ENCODE data around the gene GPATCH8. TPM values are rescaled to one million over a fixed set of nuclear protein-coding genes. Genes with fewer than 3 reads are reported as not detected.

GPATCH8 gene
- polyA plus RNA-seq, 1 donor (not counting 4 experiments of a cell fraction or from before 2014, with no cell fraction given) = 15.1 TPM

DNA sequence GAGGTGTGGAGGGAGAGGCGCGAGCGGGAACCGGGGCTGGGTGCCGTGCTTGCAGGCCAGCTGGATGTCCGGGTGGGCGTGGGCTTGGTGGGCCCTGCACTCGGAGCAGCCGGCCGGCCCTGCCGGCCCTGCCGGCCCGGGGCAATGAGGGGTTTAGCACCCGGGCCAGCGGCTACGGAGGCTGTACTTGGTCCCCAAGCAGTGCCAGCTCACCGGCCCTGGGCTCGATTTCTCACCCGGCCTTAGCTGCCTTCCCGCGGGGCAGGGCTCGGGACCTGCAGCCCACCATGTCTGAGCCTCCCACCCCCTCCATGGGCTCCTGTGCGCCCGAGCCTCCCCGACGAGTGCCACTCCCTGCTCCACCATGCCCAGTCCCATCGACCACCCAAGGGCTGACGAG lies 24.7 kb upstream of the GPATCH8 start:
- dilution Hi-C loops (cut with MboI; ENCODE audit: extremely low pct_ligation_motif_present, low sequenced_read_pairs) = no loop called here
- FAIRE-seq = no peak

DNA sequence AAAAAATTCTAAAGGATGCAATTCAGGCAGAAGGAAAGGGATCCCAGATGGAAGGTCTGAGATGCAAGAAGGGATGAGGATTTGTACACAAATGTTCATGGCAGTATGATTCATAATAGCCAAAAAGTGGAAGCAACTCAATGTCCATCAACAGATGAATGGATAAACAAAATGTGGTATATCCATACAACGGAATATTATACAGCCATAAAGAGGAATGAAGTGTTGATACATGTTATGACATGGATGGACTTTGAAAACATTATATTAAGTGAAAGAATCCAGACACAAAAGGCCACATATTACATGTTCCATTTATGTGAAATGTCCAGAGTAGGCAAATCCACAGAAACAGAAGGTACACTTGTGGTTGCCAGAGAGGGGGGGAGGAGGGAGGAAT lies 23.9 kb upstream of the GPATCH8 start:
- Histone ChIP-seq H3K9me1 (ENCODE audit: control insufficient read depth, extremely low read depth, insufficient read depth, low read length) (no peaks in the 10 kb centered on the region), H3K4me3 (ENCODE audit: control insufficient read depth in 2 of 3, extremely low read depth in 1 of 3, insufficient read depth in 2 of 3, low read depth in 1 of 3, low read length in 3 of 3) (no peak overlapping the region), H3K27ac (ENCODE audit: control insufficient read depth, insufficient read depth, low read length) (no peak overlapping the region), H3K9me3 (ENCODE audit: control insufficient read depth, low read depth, low read length) (no peaks in the 10 kb centered on the region), H3K9ac (ENCODE audit: control insufficient read depth, extremely low read depth, insufficient read depth, low read length) (no peak overlapping the region), H3K36me3 (ENCODE audit: control insufficient read depth in 2 of 2, extremely low read depth in 1 of 2, insufficient read depth in 2 of 2, low read length in 2 of 2) (no peaks in the 10 kb centered on the region), H3K4me1 (ENCODE audit: control insufficient read depth, extremely low read depth, insufficient read depth, low read length) (no peaks in the 10 kb centered on the region), H3K79me2 (ENCODE audit: control insufficient read depth, insufficient read depth, low read length) (no peaks in the 10 kb centered on the region), H3K27me3 (ENCODE audit: control insufficient read depth, extremely low read depth, insufficient read depth, low read length) (no peaks in the 10 kb centered on the region), H3K4me2 (ENCODE audit: control insufficient read depth, extremely low read depth, insufficient read depth, low read depth, low read length) (no peak overlapping the region), H2AFZ (ENCODE audit: control insufficient read depth, low read length) (no peak overlapping the region), H4K20me1 (ENCODE audit: control insufficient read depth, extremely low read depth, insufficient read depth, low read length) (no peaks in the 10 kb centered on the region)
- FAIRE-seq (no peak), DNase-seq (ENCODE audit: low read depth, low spot score) (no peak)
- TF ChIP-seq, protein P1, sequence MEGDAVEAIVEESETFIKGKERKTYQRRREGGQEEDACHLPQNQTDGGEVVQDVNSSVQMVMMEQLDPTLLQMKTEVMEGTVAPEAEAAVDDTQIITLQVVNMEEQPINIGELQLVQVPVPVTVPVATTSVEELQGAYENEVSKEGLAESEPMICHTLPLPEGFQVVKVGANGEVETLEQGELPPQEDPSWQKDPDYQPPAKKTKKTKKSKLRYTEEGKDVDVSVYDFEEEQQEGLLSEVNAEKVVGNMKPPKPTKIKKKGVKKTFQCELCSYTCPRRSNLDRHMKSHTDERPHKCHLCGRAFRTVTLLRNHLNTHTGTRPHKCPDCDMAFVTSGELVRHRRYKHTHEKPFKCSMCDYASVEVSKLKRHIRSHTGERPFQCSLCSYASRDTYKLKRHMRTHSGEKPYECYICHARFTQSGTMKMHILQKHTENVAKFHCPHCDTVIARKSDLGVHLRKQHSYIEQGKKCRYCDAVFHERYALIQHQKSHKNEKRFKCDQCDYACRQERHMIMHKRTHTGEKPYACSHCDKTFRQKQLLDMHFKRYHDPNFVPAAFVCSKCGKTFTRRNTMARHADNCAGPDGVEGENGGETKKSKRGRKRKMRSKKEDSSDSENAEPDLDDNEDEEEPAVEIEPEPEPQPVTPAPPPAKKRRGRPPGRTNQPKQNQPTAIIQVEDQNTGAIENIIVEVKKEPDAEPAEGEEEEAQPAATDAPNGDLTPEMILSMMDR (optimal IDR thresholded peaks at IDR 0.05 in 1 of 3, IDR thresholded peaks at IDR 0.05 in 1 of 3, conservative IDR thresholded peaks at IDR 0.05 in 1 of 3; ENCODE audit: extremely low read depth in 1 of 3, insufficient read depth in 2 of 3, low read length in 3 of 3) = no peak
- no peak for TF ChIP-seq EZH2 (IDR thresholded peaks at IDR 0.05; ENCODE audit: low read length)
- dilution Hi-C loops (cut with MboI; ENCODE audit: extremely low pct_ligation_motif_present, low sequenced_read_pairs) = no loop called here

More for the DNA sequence above, 24.7 kb upstream of the GPATCH8 start:
- Histone ChIP-seq H3K79me2 (ENCODE audit: control insufficient read depth, insufficient read depth, low read length) (no peaks in the 10 kb centered on the region), H3K4me2 (ENCODE audit: control insufficient read depth, extremely low read depth, insufficient read depth, low read depth, low read length) (no peak overlapping the region), H3K9ac (ENCODE audit: control insufficient read depth, extremely low read depth, insufficient read depth, low read length) (no peak overlapping the region), H2AFZ (ENCODE audit: control insufficient read depth, low read length) (no peak overlapping the region), H3K27me3 (ENCODE audit: control insufficient read depth, extremely low read depth, insufficient read depth, low read length) (no peaks in the 10 kb centered on the region), H3K27ac (ENCODE audit: control insufficient read depth, insufficient read depth, low read length) (no peak overlapping the region), H3K4me1 (ENCODE audit: control insufficient read depth, extremely low read depth, insufficient read depth, low read length) (no peaks in the 10 kb centered on the region), H3K9me3 (ENCODE audit: control insufficient read depth, low read depth, low read length) (no peaks in the 10 kb centered on the region), H3K4me3 (ENCODE audit: control insufficient read depth in 2 of 3, extremely low read depth in 1 of 3, insufficient read depth in 2 of 3, low read depth in 1 of 3, low read length in 3 of 3) (no peak overlapping the region), H3K36me3 (ENCODE audit: control insufficient read depth in 2 of 2, extremely low read depth in 1 of 2, insufficient read depth in 2 of 2, low read length in 2 of 2) (no peaks in the 10 kb centered on the region), H3K9me1 (ENCODE audit: control insufficient read depth, extremely low read depth, insufficient read depth, low read length) (no peaks in the 10 kb centered on the region), H4K20me1 (ENCODE audit: control insufficient read depth, extremely low read depth, insufficient read depth, low read length) (no peaks in the 10 kb centered on the region)
- DNase-seq (ENCODE audit: low read depth, low spot score) = no peak
- TF ChIP-seq, protein P1 (optimal IDR thresholded peaks at IDR 0.05 in 1 of 3, IDR thresholded peaks at IDR 0.05 in 1 of 3, conservative IDR thresholded peaks at IDR 0.05 in 1 of 3; ENCODE audit: extremely low read depth in 1 of 3, insufficient read depth in 2 of 3, low read length in 3 of 3) = no peak
- no peak for TF ChIP-seq EZH2 (IDR thresholded peaks at IDR 0.05; ENCODE audit: low read length)

Data from keratinocyte (primary cell).